Gastroesophageal sphincter (tissue), 3 donors: Measurements from ENCODE around the gene RPTN.

ENCODE experiments used
- CTCF ChIP-seq, 4 experiments: fragments of 200-600 bp in 2 of 4; fragments of 450-650 bp in 2 of 4; sonication (generic) in 1 of 4; IDR thresholded peaks; one replicate each; pipeline ENCODE4 v1.5.1; 2017 to 2019; ENCODE audit warnings: antibody characterized with exemption in 4 of 4, mild to moderate bottlenecking in 2 of 4, moderate library complexity in 2 of 4
- POLR2AphosphoS5 ChIP-seq: sonication (generic); formaldehyde crosslinking; IDR thresholded peaks from one replicate; pipeline ENCODE4 v1.6.1; 2017; ENCODE audit warnings: antibody characterized with exemption

GRCh38 chr1:152127673-152128072 is 31.4 kb downstream of the RPTN start:
- no peak for TF ChIP-seq CTCF (IDR thresholded peaks at IDR 0.05)
- no peak for TF ChIP-seq POLR2AphosphoS5
